GM13977 (cell line): ENCODE measurements around the gene SLC5A3.

ENCODE experiments used
- DNase-seq: peaks from one replicate; pipeline ENCODE4 v3.0.0; 2012; ENCODE audit warnings: low spot score
- in situ Hi-C: fragments of 300-500 bp; cut with MboI; formaldehyde crosslinking; loops from one replicate; pipeline ENCODE4 v1.12.0; 2022; ENCODE audit warnings: low sequenced_read_pairs, low pct_unique_long_range_greater_than_20kb, mixed read lengths, inconsistent platforms; ENCODE audit not compliant: unreplicated experiment
- TF ChIP-seq, protein P1 (sequence below): IDR thresholded peaks from 2 replicates; pipeline ENCODE4 v1.5.1; 2012; ENCODE audit warnings: mild to moderate bottlenecking, control low read depth; ENCODE audit not compliant: insufficient read depth; ENCODE audit errors: extremely low read depth, missing control alignments

The SLC5A3 gene

GRCh38 chr21:34034369-34035014 is 38.9 kb upstream of the SLC5A3 start:
- no peak for DNase-seq
- TF ChIP-seq, protein P1, sequence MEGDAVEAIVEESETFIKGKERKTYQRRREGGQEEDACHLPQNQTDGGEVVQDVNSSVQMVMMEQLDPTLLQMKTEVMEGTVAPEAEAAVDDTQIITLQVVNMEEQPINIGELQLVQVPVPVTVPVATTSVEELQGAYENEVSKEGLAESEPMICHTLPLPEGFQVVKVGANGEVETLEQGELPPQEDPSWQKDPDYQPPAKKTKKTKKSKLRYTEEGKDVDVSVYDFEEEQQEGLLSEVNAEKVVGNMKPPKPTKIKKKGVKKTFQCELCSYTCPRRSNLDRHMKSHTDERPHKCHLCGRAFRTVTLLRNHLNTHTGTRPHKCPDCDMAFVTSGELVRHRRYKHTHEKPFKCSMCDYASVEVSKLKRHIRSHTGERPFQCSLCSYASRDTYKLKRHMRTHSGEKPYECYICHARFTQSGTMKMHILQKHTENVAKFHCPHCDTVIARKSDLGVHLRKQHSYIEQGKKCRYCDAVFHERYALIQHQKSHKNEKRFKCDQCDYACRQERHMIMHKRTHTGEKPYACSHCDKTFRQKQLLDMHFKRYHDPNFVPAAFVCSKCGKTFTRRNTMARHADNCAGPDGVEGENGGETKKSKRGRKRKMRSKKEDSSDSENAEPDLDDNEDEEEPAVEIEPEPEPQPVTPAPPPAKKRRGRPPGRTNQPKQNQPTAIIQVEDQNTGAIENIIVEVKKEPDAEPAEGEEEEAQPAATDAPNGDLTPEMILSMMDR: no peak
- in situ Hi-C loops: no loop called here

GRCh38 chr21:34035619-34036354 is 37.6 kb upstream of the SLC5A3 start:
- no peak for DNase-seq
- TF ChIP-seq, protein P1: no peak
- in situ Hi-C loops: no loop called here

DNA sequence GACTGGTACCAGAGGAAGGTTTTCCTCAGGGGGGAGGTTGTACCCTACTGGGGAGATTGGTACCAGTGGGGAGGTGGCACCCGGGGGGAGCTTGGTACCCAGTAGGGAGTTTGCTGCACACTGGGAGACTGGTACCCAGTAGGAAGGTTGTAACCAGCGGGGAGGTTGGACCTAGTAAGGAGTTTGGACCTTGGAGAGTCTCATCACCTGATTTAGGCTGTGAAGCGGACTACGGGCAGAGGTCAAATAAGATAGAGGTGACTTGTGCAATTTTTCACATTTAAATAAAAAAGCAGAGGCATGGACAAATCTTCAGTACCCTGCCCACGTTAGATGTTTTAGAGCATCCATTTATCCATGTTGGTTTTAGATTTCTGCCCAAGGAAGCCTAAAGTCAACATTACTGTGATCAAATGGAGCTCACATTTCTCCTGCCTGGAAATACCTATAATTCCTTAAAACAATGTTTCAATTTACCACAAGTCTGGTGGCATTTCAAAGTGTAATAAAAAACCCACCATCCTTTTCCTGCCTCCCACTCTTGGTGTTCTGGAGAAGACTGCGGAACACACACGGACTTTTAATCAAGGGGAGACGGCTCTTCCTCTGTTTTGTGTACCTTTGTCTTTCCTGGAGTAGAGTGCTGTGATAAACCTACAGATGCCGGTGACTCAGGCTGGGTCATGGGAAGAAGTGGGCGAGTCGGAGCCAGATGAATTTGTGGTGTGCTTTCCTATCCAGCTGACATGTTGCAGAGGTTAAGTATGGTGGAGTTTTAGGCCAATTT is 36.2 kb upstream of the SLC5A3 start:
- TF ChIP-seq, protein P1: no peak
- in situ Hi-C loops: no loop called here
- DNase-seq: no peak

- in situ Hi-C loops: no loop called here
- TF ChIP-seq, protein P1: no peak
- DNase-seq: no peak
Observed at GRCh38 chr21:34039678-34040382, 33.5 kb upstream of the SLC5A3 start.

DNA sequence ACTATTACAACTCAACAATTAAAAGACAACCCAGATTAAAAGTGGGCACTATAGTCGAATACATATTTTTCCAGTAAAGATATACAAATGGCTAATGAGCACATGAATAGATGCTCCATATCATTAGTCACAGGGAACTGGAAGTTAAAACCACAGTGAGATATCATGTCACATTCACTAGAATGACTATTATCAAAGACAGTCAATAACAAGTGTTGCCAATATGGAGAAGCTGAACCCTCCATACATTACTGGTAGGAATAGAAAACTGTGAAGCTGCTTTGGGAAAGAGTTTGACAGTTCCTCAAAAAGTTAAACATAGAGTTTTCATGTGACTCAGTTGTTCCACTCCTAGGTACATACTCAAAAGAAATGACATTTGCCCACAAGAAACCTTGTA is 30.6 kb upstream of the SLC5A3 start:
- DNase-seq: no peak
- TF ChIP-seq, protein P1: no peak
- in situ Hi-C loops: no loop called here

DNA sequence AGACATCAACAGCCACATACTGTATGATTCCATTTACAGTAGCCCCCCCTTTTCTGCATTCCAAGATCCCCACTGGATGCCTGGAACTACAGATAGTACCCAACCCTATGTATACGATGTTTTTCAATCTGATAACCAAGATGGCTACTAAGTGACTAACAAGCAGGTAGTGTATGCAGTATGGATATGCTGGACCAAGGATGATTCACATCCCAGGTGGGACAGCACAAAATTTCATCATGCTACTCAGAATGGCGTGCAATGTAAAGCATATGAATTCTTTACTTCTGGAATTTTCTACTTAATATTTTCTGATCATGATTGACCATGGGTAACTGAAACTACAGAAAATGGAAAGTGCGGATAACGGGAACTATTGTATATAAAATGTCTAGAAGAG is 30.0 kb upstream of the SLC5A3 start:
- TF ChIP-seq, protein P1: no peak
- DNase-seq: no peak
- in situ Hi-C loops: no loop called here
